DND-41 (cell line): ENCODE data around the gene ANXA4.
"Not testable (repeated sequence)": the region's sequence is repeated elsewhere in the genome, so short reads cannot be mapped to it uniquely, and the experiment has no call there.

Experiments used
- ATAC-seq: fragments of 200-7000 bp; cut with Tn5 transposase; 3 replicates; pipeline ENCODE4 v1.9.1; 2021; ENCODE audit warnings: low read depth; ENCODE audit not compliant: insufficient read depth
- DNase-seq: peaks from one replicate; pipeline ENCODE4 v3.0.0-alpha.2; 2020
- H2AFZ ChIP-seq: 2 replicates; pipeline ENCODE4 v1.6.0; 2012; ENCODE audit warnings: low read depth, low read length
- H3K27ac ChIP-seq: 2 replicates; pipeline ENCODE4 v1.5.1; 2012; ENCODE audit warnings: low read length, inconsistent platforms
- H3K27me3 ChIP-seq: fragments of 200-600 bp; sonication (generic); 2 replicates; pipeline ENCODE4 v1.6.0; 2012; ENCODE audit warnings: low read length, mild to moderate bottlenecking, inconsistent platforms; ENCODE audit not compliant: insufficient read depth, poor library complexity
- H3K36me3 ChIP-seq: 2 replicates; pipeline ENCODE4 v1.5.1; 2012; ENCODE audit warnings: low read length, inconsistent platforms; ENCODE audit not compliant: insufficient read depth
- H3K4me1 ChIP-seq: 2 replicates; pipeline ENCODE4 v1.5.1; 2012; ENCODE audit warnings: mild to moderate bottlenecking, low read length; ENCODE audit not compliant: insufficient read depth
- H3K4me2 ChIP-seq: 2 replicates; pipeline ENCODE4 v1.6.0; 2012; ENCODE audit warnings: mild to moderate bottlenecking, moderate library complexity, low read length, inconsistent platforms; ENCODE audit not compliant: insufficient read depth
- H3K4me3 ChIP-seq, 2 experiments: fragments of 200-600 bp in 1 of 2; shearing (Covaris generic) in 1 of 2; 2 replicates each; pipeline ENCODE4 v1.5.1; 2012 to 2016; ENCODE audit warnings: inconsistent platforms in 2 of 2, low read length in 2 of 2, mild to moderate bottlenecking in 2 of 2, low read depth in 1 of 2, moderate library complexity in 1 of 2
- H3K79me2 ChIP-seq: 2 replicates; pipeline ENCODE4 v1.6.0; 2012; ENCODE audit warnings: low read length, inconsistent platforms; ENCODE audit not compliant: insufficient read depth
- H3K9ac ChIP-seq: 2 replicates; pipeline ENCODE4 v1.6.0; 2012; ENCODE audit warnings: low read depth, mild to moderate bottlenecking, inconsistent platforms, low read length, moderate library complexity
- H3K9me3 ChIP-seq: 2 replicates; pipeline ENCODE4 v1.5.1; 2012; ENCODE audit warnings: low read length, moderate library complexity, mild to moderate bottlenecking, inconsistent platforms; ENCODE audit not compliant: insufficient read depth, severe bottlenecking
- H4K20me1 ChIP-seq: 2 replicates; pipeline ENCODE4 v1.6.0; 2012; ENCODE audit warnings: low read length; ENCODE audit not compliant: insufficient read depth
- CTCF ChIP-seq: IDR thresholded peaks from 2 replicates; pipeline ENCODE4 v1.5.1; 2012; ENCODE audit warnings: borderline replicate concordance, low read length, moderate library complexity, mild to moderate bottlenecking; ENCODE audit not compliant: poor library complexity, severe bottlenecking; ENCODE audit errors: extremely low read depth
- EZH2 ChIP-seq: IDR thresholded peaks from 3 replicates; pipeline ENCODE4 v1.6.1; 2012; ENCODE audit warnings: borderline replicate concordance, low read depth, mild to moderate bottlenecking, moderate library complexity, low read length, inconsistent platforms; ENCODE audit not compliant: severe bottlenecking

ANXA4 gene

DNA sequence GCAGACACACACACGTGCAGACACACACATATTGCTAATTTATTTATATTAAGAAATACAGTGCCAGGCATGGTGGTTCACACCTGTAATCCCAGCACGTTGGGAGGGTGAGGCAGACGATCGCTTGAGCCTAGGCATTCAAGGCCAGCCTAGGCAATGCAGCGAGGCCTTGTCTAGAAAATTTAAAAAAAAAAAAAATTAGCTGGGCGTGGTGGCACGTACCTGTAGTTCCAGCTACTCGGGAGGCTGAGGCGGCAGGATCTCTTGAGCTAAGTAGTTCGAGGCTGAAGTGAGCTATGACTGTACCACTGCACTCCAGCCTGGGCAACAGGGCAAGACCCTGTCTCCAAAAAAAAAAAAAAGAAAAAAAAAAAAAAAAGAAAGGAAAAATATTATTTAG is 28.8 kb downstream of the ANXA4 start:
- H2AFZ ChIP-seq: no peak overlapping the region
- H3K27ac ChIP-seq: no peak overlapping the region
- H3K4me3 ChIP-seq: no peak overlapping the region

DNA sequence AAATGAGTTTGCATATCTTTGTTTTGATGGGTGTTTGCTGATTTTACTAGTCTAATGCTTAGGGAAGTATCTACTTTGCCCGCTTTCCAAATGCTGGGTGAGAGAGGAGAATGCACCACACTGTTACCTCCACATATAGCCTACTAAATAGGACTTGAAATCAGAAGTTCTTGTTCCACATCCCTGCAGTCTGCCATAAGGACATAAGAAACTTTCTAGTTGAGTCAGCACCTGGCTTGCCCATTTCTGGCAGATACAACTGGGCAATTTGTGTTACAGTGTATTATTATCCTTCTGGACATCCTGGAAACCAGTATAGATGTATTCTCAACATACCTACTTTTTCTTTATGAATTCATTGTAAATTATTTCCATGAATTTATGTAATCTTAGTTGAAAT is 29.5 kb downstream of the ANXA4 start:
- Histone ChIP-seq H3K4me1 (no peaks in the 10 kb centered on the region), H3K9me3 (peaks cover 4% of the 10 kb centered on the region), H3K79me2 (no peaks in the 10 kb centered on the region), H2AFZ (no peak overlapping the region), H3K36me3 (no peaks in the 10 kb centered on the region), H3K27me3 (no peaks in the 10 kb centered on the region), H3K27ac (no peak overlapping the region), H3K4me2 (no peak overlapping the region), H3K4me3 (no peak overlapping the region), H4K20me1 (no peaks in the 10 kb centered on the region), H3K9ac (no peak overlapping the region)
- ATAC-seq: no peak
- no peak for DNase-seq
- TF ChIP-seq CTCF (no peak), EZH2 (no peak)

More for the DNA sequence above, 28.8 kb downstream of the ANXA4 start:
- H3K9me3 ChIP-seq: no peaks in the 10 kb centered on the region
- no peaks in the 10 kb centered on the region for H3K27me3 ChIP-seq
- DNase-seq: no peak
- no peak overlapping the region for H3K4me2 ChIP-seq
- H3K4me1 ChIP-seq: no peaks in the 10 kb centered on the region
- H4K20me1 ChIP-seq: no peaks in the 10 kb centered on the region
- TF ChIP-seq EZH2: no peak
- TF ChIP-seq CTCF: no peak
- no peak overlapping the region for H3K9ac ChIP-seq
- no peaks in the 10 kb centered on the region for H3K79me2 ChIP-seq
- no peak for ATAC-seq
- H3K36me3 ChIP-seq: no peaks in the 10 kb centered on the region

GRCh38 chr2:69773206-69773605 is 31.3 kb downstream of the ANXA4 start:
- ATAC-seq (no peak), DNase-seq (no peak)
- Histone ChIP-seq H4K20me1 (no peaks in the 10 kb centered on the region), H2AFZ (no peak overlapping the region), H3K4me3 (no peak overlapping the region), H3K4me1 (no peaks in the 10 kb centered on the region), H3K36me3 (no peaks in the 10 kb centered on the region), H3K4me2 (no peak overlapping the region), H3K27me3 (no peaks in the 10 kb centered on the region), H3K79me2 (no peaks in the 10 kb centered on the region), H3K9me3 (peaks cover 11% of the 10 kb centered on the region), H3K27ac (no peak overlapping the region), H3K9ac (no peak overlapping the region)
- TF ChIP-seq CTCF (no peak), EZH2 (no peak)

DNA sequence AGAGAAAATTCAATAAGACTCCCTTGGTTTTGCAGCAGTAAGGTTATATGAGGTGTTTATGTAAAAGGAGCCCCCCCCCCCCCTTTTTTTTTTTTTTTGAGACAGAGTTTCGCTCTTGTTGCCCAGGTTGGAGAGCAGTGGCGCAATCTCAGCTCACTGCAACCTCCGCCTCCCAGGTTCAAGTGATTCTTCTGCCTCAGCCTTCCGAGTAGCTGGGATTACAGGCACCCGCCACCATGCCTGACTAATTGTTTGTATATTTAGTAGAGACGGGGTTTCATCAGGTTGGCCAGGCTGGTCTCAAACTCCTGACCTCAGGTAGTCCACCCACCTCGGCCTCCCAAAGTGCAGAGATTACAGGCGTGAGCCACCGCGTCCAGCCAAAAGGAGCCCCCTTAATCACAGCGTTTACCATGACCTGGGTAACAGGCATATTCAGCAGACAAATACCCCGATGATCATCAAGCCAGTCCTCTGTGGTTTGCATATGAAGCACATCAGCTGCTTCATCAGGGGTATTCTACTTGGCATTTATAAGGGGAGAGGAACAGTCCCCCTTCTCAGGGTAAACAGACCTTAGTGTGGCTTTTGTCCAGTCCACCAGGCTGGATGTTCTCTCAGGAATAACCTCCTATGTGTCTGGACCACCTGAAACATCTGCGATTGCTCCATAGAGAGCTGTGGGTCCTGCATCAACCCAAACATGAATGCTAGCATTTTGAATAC is 32.5 kb downstream of the ANXA4 start:
- not testable (repeated sequence) for H3K36me3 ChIP-seq, DNase-seq, H3K27ac ChIP-seq, ATAC-seq, H3K27me3 ChIP-seq, H3K4me3 ChIP-seq, H4K20me1 ChIP-seq, H3K9ac ChIP-seq, H2AFZ ChIP-seq, H3K4me2 ChIP-seq, H3K4me1 ChIP-seq, H3K79me2 ChIP-seq
- peaks cover 11% of the 10 kb centered on the region for H3K9me3 ChIP-seq
